Measurements from ENCODE around the gene XCL2. TPM values are rescaled to one million over a fixed set of nuclear protein-coding genes. Genes with fewer than 3 reads are reported as not detected.
"Not testable (repeated sequence)": the region's sequence is repeated elsewhere in the genome, so short reads cannot be mapped to it uniquely, and the experiment has no call there.

The XCL2 gene
- total RNA-seq, 1 experiment from 2014 or later = not detected

DNA sequence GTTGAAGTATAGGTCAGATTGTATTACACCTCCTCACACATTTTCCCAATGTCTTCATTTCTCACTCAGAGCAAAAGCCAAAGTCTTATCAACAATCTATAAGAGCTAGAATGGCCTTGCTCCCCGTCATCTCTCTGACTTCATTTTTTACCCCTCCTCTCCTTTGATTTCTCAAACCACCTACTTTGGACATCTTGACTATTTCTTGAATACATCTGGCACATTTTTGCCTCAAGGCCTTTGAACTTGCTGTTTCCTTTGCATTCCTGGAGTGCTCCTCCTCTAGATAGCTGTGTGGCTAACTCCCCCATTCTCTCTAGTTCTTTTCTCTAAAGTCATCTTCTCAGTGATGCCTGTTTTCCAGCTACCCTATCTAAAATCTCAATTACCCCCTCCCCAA, 7.2 kb upstream of the XCL2 start:
- Mint-ChIP-seq H3K4me1 (ENCODE audit: low read depth, unreplicated experiment) (peaks cover 9% of the 10 kb centered on the region), H3K4me3 (ENCODE audit: low read depth, unreplicated experiment) (no peak overlapping the region), H3K27me3 (ENCODE audit: unreplicated experiment) (no peaks in the 10 kb centered on the region), H3K36me3 (ENCODE audit: insufficient read depth, unreplicated experiment) (no peaks in the 10 kb centered on the region), H3K9me3 (ENCODE audit: low read depth, unreplicated experiment) (no peaks in the 10 kb centered on the region), H3K27ac (ENCODE audit: unreplicated experiment) (no peak overlapping the region)
- CTCF ChIA-PET = no interaction called here
- TF ChIP-seq CTCF (IDR thresholded peaks at IDR 0.05; ENCODE audit: unreplicated experiment) = no peak
- DNase-seq = no peak
- intact Hi-C loops (cut with micrococcal nuclease; ENCODE audit: unreplicated experiment) = no loop called here
- no TSS peak for BruUV-seq (replicated peaks)

GRCh38 chr1:168546553-168546895, 2.7 kb upstream of the XCL2 start:
- BruUV-seq (replicated peaks); H3K9me3 Mint-ChIP-seq (ENCODE audit: low read depth, unreplicated experiment); H3K4me1 Mint-ChIP-seq (ENCODE audit: low read depth, unreplicated experiment); DNase-seq; H3K27ac Mint-ChIP-seq (ENCODE audit: unreplicated experiment); intact Hi-C loops (cut with micrococcal nuclease; ENCODE audit: unreplicated experiment); H3K36me3 Mint-ChIP-seq (ENCODE audit: insufficient read depth, unreplicated experiment); H3K27me3 Mint-ChIP-seq (ENCODE audit: unreplicated experiment); H3K4me3 Mint-ChIP-seq (ENCODE audit: low read depth, unreplicated experiment); CTCF ChIA-PET: not testable (repeated sequence)

- H3K4me1 Mint-ChIP-seq (ENCODE audit: low read depth, unreplicated experiment); BruUV-seq (replicated peaks); H3K4me3 Mint-ChIP-seq (ENCODE audit: low read depth, unreplicated experiment); H3K9me3 Mint-ChIP-seq (ENCODE audit: low read depth, unreplicated experiment); intact Hi-C loops (cut with micrococcal nuclease; ENCODE audit: unreplicated experiment); H3K36me3 Mint-ChIP-seq (ENCODE audit: insufficient read depth, unreplicated experiment); H3K27me3 Mint-ChIP-seq (ENCODE audit: unreplicated experiment); CTCF ChIA-PET; H3K27ac Mint-ChIP-seq (ENCODE audit: unreplicated experiment): not testable (repeated sequence)
- peak; percentile 28 for DNase-seq
- TF ChIP-seq CTCF (IDR thresholded peaks at IDR 0.05; ENCODE audit: unreplicated experiment) = peak; percentile 47
These were observed 2.1 kb upstream of the XCL2 start for GRCh38 chr1:168545678-168546552.

DNA sequence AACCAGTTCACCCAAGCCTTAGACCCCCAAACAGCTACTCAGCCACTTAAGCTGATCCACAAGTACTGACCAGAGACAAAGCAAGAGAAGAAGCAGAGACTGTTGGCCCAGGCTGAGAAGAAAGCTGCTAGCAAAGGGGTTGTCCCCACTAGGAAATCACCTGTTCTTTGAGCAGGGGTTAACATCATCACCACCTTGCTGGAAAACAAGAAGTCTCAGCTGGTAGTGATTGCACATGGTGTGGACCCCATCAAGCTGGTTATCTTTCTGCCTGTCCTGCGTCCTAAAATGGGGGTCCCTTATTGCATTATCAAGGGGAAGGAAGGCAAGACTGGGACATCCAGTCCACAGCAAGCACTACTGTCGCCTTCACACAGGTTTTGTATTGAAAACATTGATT, 819 bp downstream of the XCL2 start:
- BruUV-seq (replicated peaks); H3K4me3 Mint-ChIP-seq (ENCODE audit: low read depth, unreplicated experiment); H3K27me3 Mint-ChIP-seq (ENCODE audit: unreplicated experiment); H3K27ac Mint-ChIP-seq (ENCODE audit: unreplicated experiment); H3K9me3 Mint-ChIP-seq (ENCODE audit: low read depth, unreplicated experiment); H3K4me1 Mint-ChIP-seq (ENCODE audit: low read depth, unreplicated experiment); intact Hi-C loops (cut with micrococcal nuclease; ENCODE audit: unreplicated experiment); H3K36me3 Mint-ChIP-seq (ENCODE audit: insufficient read depth, unreplicated experiment); DNase-seq; CTCF ChIA-PET: not testable (repeated sequence)

- H3K4me1 Mint-ChIP-seq (ENCODE audit: low read depth, unreplicated experiment); CTCF ChIA-PET: not testable (repeated sequence)
These were observed 3.0 kb downstream of the XCL2 start for GRCh38 chr1:168540798-168541197.

GRCh38 chr1:168535536-168535935, 8.3 kb downstream of the XCL2 start:
- no TSS peak for BruUV-seq (replicated peaks)
- no peak for TF ChIP-seq CTCF (IDR thresholded peaks at IDR 0.05; ENCODE audit: unreplicated experiment)
- intact Hi-C loops (cut with micrococcal nuclease; ENCODE audit: unreplicated experiment) = no loop called here
- H3K27me3 Mint-ChIP-seq (ENCODE audit: unreplicated experiment) = no peaks in the 10 kb centered on the region
- H3K27ac Mint-ChIP-seq (ENCODE audit: unreplicated experiment) = no peak overlapping the region
- no peak overlapping the region for H3K4me3 Mint-ChIP-seq (ENCODE audit: low read depth, unreplicated experiment)
- CTCF ChIA-PET = interaction anchor here (1.1 kb wide), 1 partner anchor 17 kb away, joined by 4 read pairs; no protein-coding TSS in a partner anchor
- no peak for DNase-seq
- no peaks in the 10 kb centered on the region for H3K36me3 Mint-ChIP-seq (ENCODE audit: insufficient read depth, unreplicated experiment)
- no peaks in the 10 kb centered on the region for H3K4me1 Mint-ChIP-seq (ENCODE audit: low read depth, unreplicated experiment)
- H3K9me3 Mint-ChIP-seq (ENCODE audit: low read depth, unreplicated experiment) = no peaks in the 10 kb centered on the region

More at GRCh38 chr1:168540798-168541197, 3.0 kb downstream of the XCL2 start:
- intact Hi-C loops (cut with micrococcal nuclease; ENCODE audit: unreplicated experiment); H3K9me3 Mint-ChIP-seq (ENCODE audit: low read depth, unreplicated experiment); BruUV-seq (replicated peaks); H3K27me3 Mint-ChIP-seq (ENCODE audit: unreplicated experiment); DNase-seq; H3K36me3 Mint-ChIP-seq (ENCODE audit: insufficient read depth, unreplicated experiment); H3K4me3 Mint-ChIP-seq (ENCODE audit: low read depth, unreplicated experiment); H3K27ac Mint-ChIP-seq (ENCODE audit: unreplicated experiment): not testable (repeated sequence)

Data from Calu3 (cell line).